WI38 (cell line): ENCODE measurements around the gene OTOP3.

ENCODE experiments used
- H3K4me3 ChIP-seq: 2 replicates; pipeline ENCODE4 v1.5.1; 2011; ENCODE audit warnings: low read depth, mild to moderate bottlenecking, control low read depth, low read length
- CTCF ChIP-seq: IDR thresholded peaks from 2 replicates; pipeline ENCODE4 v1.5.1; 2012; ENCODE audit warnings: low read depth, mild to moderate bottlenecking, control low read depth, low read length

The OTOP3 gene

GRCh38 chr17:74959826-74960515 is 24.3 kb downstream of the OTOP3 start:
- no peak for TF ChIP-seq CTCF
- no peak overlapping the region for H3K4me3 ChIP-seq

- no peak overlapping the region for H3K4me3 ChIP-seq
- peak; percentile 70 for TF ChIP-seq CTCF
These were observed 25.1 kb downstream of the OTOP3 start for GRCh38 chr17:74960570-74961342.

- TF ChIP-seq CTCF: peak; percentile 37; the same call in 1 of the 2 replicates
These were observed 26.1 kb downstream of the OTOP3 start for GRCh38 chr17:74961657-74962350.

GRCh38 chr17:74962622-74963394 is 27.1 kb downstream of the OTOP3 start:
- TF ChIP-seq CTCF: no peak
- H3K4me3 ChIP-seq: no peak overlapping the region

More at GRCh38 chr17:74961657-74962350, 26.1 kb downstream of the OTOP3 start:
- no peak overlapping the region for H3K4me3 ChIP-seq

GRCh38 chr17:74963656-74964055 is 28.0 kb downstream of the OTOP3 start:
- 0 out of 2 replicates have a peak, but pooled peaks have one; percentile 6 for TF ChIP-seq CTCF

GRCh38 chr17:74964246-74964761 is 28.6 kb downstream of the OTOP3 start:
- no peak overlapping the region for H3K4me3 ChIP-seq
- no peak for TF ChIP-seq CTCF

More at GRCh38 chr17:74963656-74964055, 28.0 kb downstream of the OTOP3 start:
- H3K4me3 ChIP-seq: no peak overlapping the region
